Left ventricle myocardium inferior (tissue), 1 donor: ENCODE data around the gene NDUFB10. TPM values are rescaled to one million over a fixed set of nuclear protein-coding genes. Genes with fewer than 3 reads are reported as not detected.
A peak's percentile ranks its signal among the peaks of the same experiment; 100 is the strongest.

Source experiments
- DNase-seq: peaks from one replicate; pipeline ENCODE4 v3.0.0-alpha.2; 2020
- H3K27ac ChIP-seq: fragments of 200-600 bp; replicated peaks from 2 replicates; pipeline ENCODE4 v1.8.0; 2021
- H3K27me3 ChIP-seq: fragments of 200-600 bp; 2 replicates; pipeline ENCODE4 v1.8.0; 2021; ENCODE audit warnings: low read depth
- H3K36me3 ChIP-seq: fragments of 200-600 bp; 2 replicates; pipeline ENCODE4 v1.8.0; 2021
- H3K4me1 ChIP-seq: fragments of 200-600 bp; 2 replicates; pipeline ENCODE4 v1.8.0; 2021
- H3K4me3 ChIP-seq: fragments of 200-600 bp; 2 replicates; pipeline ENCODE4 v1.8.0; 2021; ENCODE audit warnings: mild to moderate bottlenecking, moderate library complexity
- H3K9me3 ChIP-seq: fragments of 200-600 bp; replicated peaks from 2 replicates; pipeline ENCODE4 v1.8.0; 2021
- intact Hi-C: fragments of 100-400 bp; cut with micrococcal nuclease; formaldehyde crosslinking; loops from one replicate; pipeline ENCODE4 v1.11.0; 2022
- total RNA-seq: library from RNA; stranded (reverse); fragmentation: NEBNext Ultra II Directional; extraction: Animal tissue kit (Norgen Biotek cat#: 25700); gene quantifications from one replicate; pipeline ENCODE4 v1.2.1, GENCODE V29; 2021
- TF ChIP-seq, protein P1 (sequence below): fragments of 200-600 bp; IDR thresholded peaks from 2 replicates; pipeline ENCODE4 v1.8.0; 2021; ENCODE audit warnings: antibody characterized with exemption, mild to moderate bottlenecking, borderline replicate concordance
- donor health status: DM: no; HTN: yes; CAD: no; lungs with severe emphysema.

Gene NDUFB10
- total RNA-seq, 1 donor from 2014 or later, result 601 TPM

DNA sequence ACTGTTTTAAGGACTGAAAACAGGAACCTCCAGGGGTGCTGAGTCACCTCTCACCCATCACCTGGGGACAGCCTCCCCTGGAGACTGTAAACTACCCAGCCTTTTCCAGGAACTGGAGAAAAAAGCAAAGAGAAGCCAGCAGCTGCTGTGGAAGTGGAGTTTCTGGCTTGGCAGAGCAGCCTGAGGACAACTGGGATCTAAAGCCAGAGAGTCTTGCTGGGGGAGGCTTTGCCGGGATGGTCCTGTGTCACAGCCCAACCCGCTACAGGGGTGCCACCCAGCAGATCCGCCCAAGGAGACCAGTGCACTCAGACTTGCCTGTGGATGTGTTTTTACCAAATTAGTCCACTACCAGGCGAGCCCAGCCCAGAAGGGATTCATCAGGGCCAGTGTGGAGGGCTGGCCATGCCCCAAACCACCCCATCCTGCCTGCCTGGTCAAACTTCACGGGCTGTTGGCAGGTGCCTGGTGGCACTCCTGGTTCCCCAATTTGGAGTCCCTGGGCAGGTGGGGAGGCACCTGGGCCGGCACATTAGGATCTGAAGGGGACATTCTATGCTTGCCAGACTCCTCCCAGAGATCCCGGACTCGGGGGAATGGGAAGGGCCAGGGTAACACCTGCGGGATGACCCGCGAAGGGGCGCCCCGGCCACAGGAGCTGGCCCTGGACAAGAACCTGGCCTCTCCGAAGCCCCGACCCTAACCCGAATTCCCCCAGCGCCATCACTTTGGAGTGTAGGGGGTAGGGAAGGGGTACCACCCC is 17.1 kb upstream of the NDUFB10 start:
- no peak for DNase-seq
- peak overlapping the region; percentile 77 for H3K4me3 ChIP-seq
- H3K27me3 ChIP-seq, result no peaks in the 10 kb centered on the region
- TF ChIP-seq, protein P1, sequence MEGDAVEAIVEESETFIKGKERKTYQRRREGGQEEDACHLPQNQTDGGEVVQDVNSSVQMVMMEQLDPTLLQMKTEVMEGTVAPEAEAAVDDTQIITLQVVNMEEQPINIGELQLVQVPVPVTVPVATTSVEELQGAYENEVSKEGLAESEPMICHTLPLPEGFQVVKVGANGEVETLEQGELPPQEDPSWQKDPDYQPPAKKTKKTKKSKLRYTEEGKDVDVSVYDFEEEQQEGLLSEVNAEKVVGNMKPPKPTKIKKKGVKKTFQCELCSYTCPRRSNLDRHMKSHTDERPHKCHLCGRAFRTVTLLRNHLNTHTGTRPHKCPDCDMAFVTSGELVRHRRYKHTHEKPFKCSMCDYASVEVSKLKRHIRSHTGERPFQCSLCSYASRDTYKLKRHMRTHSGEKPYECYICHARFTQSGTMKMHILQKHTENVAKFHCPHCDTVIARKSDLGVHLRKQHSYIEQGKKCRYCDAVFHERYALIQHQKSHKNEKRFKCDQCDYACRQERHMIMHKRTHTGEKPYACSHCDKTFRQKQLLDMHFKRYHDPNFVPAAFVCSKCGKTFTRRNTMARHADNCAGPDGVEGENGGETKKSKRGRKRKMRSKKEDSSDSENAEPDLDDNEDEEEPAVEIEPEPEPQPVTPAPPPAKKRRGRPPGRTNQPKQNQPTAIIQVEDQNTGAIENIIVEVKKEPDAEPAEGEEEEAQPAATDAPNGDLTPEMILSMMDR, result no peak
- peak overlapping the region; percentile 82 for H3K27ac ChIP-seq
- peaks cover 39% of the 10 kb centered on the region for H3K36me3 ChIP-seq
- intact Hi-C loops, result no loop called here
- no peaks in the 10 kb centered on the region for H3K9me3 ChIP-seq
- H3K4me1 ChIP-seq, result peaks cover 35% of the 10 kb centered on the region

DNA sequence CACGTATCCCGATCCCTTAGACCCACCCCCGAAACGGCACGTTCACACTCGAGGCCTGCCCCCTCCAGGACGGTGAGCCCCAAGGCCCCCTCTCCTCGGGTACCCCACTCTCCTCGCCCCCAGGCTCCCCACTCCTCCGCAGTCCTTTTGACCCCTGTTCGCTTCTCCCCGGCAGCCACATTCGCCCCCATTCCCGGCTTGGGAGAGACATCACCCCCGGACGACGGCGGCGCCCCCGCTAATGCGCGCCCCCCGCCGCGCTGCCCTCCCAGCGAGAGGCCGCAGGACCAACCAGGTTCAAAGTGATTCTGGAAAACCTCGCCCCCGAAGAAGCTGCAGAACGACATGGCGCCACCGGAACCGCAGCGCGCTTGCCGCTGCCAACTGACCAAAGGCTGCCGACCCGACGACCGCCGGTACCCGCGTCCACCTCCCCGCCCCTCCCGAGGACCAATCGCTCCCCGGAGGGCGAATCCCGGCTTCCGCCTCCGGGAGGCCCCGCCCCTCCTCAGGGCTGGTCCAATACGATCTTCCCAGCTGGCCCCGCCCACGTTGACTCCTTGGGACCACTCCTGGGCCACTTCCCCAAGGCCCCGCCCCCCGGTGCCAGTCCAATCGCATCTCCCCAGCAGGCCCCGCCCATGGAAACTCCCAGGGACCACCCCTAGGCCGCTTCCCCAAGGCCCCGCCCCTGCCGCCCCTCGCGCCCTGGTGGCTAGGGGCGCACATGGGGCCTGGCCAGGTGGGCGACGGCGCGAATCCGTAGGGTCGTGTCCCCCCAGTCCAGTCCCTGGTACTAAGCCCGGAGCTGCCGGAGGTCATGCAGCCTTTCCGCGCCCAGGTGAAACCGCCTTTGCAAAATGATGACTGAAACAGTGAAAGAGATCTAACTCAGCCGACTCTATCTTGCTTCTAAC is 16.3 kb upstream of the NDUFB10 start, which contains the start of gene MSRB1:
Gene MSRB1 (minus strand): TSS at position 390 of the 917 bp plus-strand sequence. CDS start 43 bp downstream, at position 347.
- Histone ChIP-seq H3K9me3 (no peaks in the 10 kb centered on the region), H3K36me3 (peaks cover 33% of the 10 kb centered on the region), H3K27me3 (no peaks in the 10 kb centered on the region), H3K27ac (peak within 1 kb of the TSS; percentile 82), H3K4me1 (peaks cover 40% of the 10 kb centered on the region), H3K4me3 (peak within 1 kb of the TSS; percentile 77)
- intact Hi-C loops, result no loop called here
- TF ChIP-seq, protein P1, result no peak
- peak; percentile 100 for DNase-seq

DNA sequence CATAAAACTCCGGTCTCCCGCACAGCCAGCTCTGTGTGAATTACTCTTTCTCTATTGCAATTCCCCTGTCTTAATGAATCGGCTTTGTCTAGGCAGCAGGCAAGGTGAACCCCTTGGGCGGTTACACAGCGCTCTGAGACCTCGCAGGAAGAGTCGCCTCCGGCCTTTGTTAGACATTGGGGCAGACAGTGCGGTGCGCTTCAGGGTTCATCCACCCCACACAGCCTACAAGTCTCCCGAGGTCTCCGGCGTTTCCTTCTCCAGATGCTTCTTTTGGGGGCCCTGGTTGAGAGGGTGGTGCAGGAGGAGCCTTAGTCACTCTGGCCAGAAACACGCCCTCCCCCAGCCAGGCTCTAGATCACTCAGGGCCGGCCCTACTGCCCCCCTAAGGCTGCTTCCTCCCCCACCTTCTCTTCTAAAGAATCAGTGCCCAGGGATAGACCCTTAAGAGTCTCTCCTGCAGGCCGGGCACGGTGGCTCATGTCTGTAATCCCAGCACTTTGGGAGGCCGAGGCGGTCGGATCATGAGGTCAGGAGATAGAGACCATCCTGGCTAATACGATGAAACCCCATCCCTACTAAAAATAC is 14.6 kb upstream of the NDUFB10 start:
- Histone ChIP-seq H3K4me1 (peaks cover 44% of the 10 kb centered on the region), H3K36me3 (peaks cover 16% of the 10 kb centered on the region), H3K27me3 (no peaks in the 10 kb centered on the region), H3K4me3 (no peak overlapping the region), H3K27ac (no peak overlapping the region), H3K9me3 (no peaks in the 10 kb centered on the region)
- no peak for DNase-seq
- TF ChIP-seq, protein P1, result no peak
- intact Hi-C loops, result no loop called here

DNA sequence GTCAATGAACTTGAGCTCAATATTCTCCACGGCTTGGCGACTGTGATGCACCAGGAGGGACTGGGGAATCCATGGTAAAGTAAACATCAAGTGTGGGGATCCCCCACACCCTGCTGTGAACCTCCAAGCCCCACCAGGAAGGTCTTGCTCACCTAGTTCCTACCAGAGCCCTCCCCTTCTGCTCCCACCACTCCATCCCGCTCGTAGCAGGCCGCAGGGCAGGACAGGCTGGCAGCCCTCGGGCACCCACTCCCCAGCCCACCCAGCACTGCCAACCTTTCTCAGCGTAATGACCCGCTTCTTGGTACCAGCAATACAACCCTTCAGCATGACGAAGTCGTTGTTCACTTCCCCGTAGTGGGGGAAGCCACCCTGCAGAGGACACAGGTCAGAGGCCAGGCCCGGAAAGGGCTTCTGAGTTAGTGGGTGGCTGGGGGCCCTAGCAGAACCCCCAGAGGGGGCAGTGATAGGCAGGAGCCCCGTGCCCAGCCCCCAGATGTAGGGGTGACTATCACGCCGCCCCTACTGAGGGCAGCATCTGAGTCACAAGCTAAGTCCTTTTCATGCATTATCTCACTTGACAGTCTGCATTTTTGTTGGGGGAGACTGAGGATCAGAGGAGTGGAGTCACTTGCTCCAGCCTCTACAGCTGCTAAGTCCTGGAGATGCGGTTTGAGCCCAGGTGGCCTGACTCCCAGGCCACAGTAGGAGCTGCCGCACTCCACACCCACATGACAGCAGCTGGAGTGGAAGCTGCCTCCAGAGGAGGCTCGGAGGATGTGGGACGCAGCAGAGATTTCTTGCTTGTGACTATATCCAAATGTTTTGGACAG is 13.6 kb upstream of the NDUFB10 start:
- TF ChIP-seq, protein P1, result no peak
- Histone ChIP-seq H3K27ac (peak overlapping the region; percentile 46), H3K4me1 (peaks cover 51% of the 10 kb centered on the region), H3K9me3 (no peaks in the 10 kb centered on the region), H3K36me3 (peaks cover 6% of the 10 kb centered on the region), H3K4me3 (no peak overlapping the region), H3K27me3 (no peaks in the 10 kb centered on the region)
- DNase-seq, result no peak
- intact Hi-C loops, result no loop called here
